DMS 273 treated with DMSO at 0.1 percent for 48 hours (cell line): Measurements from ENCODE around the gene ERICH3.
A peak's percentile ranks its signal among the peaks of the same experiment; 100 is the strongest.
"Not testable (repeated sequence)": the region's sequence is repeated elsewhere in the genome, so short reads cannot be mapped to it uniquely, and the experiment has no call there.

Experiments used
- DNase-seq: peaks from one replicate; lab custom pipeline; 2025; lab: John Stamatoyannopoulos, UW

The ERICH3 gene

GRCh38 chr1:74681001-74681400 is 7.4 kb upstream of the ERICH3 start:
- DNase-seq, result no peak

DNA sequence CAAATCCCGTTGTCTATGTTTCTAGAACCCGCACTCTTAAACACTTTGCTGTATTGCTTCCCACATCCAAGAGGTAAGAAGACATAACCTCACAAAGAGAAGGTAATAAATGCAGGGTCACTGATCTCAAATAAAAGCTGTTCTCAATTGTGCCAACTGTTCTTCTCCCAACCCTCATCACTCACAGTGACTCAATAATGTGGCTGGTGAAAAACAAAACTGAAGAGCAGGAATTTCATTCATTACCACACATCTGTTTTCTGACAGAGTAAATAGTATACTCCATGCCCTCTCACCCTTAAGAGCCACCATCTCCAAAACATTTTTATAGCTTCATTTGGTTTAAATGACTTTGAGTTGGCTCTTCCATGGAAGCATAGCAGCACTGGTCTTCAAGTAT is 6.2 kb upstream of the ERICH3 start:
- DNase-seq, result no peak

DNA sequence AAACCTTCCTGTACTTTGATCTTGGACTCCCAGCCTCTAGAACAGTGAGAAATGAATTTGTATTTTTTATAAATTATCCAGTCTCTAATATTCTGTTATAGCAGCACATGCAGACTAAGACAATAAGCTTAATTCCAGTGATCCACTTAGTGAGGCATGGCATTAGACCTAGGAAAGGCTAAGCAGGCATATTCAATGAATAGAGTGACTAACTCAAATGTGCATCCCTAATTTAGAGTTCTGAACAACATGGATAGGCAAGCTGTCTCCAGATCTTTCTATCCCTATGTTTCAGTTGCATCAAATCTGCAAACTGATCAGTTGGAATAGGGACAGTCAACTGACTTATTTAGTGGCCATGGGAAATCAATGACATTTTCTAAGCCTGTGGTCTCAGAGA is 4.3 kb upstream of the ERICH3 start:
- DNase-seq, result no peak

DNA sequence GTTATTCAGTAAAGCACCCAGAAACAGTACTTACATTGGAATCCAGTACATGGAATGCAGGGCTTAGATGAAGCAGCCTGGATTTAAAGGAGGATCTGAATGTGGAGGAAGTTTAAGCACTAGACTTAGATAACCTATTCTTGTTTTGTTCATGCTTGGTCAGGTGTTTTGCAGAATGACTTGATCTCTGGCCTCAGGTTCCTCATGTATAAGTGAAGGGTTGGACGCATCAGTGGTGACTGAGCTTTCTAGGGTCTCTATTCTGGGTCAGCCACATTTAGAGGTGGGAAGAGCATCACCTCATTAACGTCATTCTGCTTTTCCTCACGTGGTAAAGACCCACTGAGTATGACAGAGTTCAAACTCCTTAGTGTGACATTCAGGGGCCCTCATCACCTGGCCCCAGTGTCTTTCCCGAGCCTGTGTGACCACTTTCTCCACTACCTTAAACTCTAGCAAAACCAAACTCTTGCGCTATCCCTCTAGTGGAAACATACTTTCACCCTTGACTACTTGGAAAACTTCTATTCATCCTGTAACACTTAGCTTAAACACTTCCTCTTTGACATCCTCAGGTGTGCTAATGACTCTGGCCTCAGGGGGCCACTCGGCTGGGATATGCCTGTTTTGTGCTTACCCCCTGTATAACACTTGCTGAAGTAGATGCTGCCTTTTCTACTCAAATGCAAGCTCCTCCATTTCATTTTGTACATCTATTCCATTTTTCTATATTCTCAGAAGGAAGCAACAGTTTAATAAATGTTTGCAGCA is 871 bp upstream of the ERICH3 start:
- no peak for DNase-seq

GRCh38 chr1:74670866-74671265 is 2.7 kb downstream of the ERICH3 start:
- DNase-seq, result not testable (repeated sequence)

GRCh38 chr1:74654708-74655107 is 18.9 kb downstream of the ERICH3 start:
- DNase-seq, result no peak

DNA sequence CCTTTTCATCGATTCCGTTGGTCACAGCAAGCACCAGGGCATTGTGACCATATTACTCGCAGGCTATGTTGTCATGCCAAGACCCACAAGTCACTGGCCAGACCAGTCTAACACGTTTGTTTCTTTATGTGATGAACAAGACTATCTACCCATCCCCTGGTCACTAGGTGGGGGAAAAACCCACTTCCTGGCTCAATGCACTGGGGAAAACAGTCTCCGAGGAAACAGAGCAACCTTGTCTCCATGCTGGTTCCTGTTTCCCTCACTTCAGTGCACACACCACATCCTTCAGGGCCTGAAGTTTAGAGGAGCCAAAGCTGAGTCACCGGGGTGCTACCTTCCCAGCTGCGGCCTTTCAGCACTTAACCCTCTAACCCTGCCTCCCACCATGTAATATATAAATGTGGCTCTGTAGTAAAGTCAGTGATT is 20.9 kb downstream of the ERICH3 start:
- DNase-seq, result no peak

GRCh38 chr1:74650561-74650960 is 23.0 kb downstream of the ERICH3 start:
- DNase-seq, result no peak

GRCh38 chr1:74641876-74642275 is 31.7 kb downstream of the ERICH3 start:
- no peak for DNase-seq

DNA sequence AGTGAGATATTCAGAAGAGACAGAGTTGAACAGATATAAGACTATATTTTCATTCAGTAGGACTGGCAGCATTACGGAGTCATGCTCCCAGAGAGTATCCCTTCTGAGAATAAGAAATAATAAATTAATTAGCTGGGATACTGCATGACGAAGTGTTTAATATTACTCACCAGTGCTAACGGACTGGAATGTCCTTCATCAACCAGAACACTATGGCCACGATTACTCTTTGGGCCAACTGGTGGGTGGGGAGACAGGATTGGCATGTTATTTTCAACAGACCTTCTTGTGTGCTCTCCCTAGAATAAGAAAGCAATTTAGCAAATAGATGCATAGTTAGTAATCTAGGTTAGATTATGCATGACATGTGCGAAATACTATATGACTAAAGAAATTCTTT is 32.4 kb downstream of the ERICH3 start:
- DNase-seq, result no peak

GRCh38 chr1:74637296-74637695 is 36.3 kb downstream of the ERICH3 start:
- peak; percentile 77 for DNase-seq

GRCh38 chr1:74629283-74629682 is 44.3 kb downstream of the ERICH3 start:
- no peak for DNase-seq

GRCh38 chr1:74623716-74624115 is 49.9 kb downstream of the ERICH3 start:
- no peak for DNase-seq

- no peak for DNase-seq
These were observed 53.4 kb downstream of the ERICH3 start for GRCh38 chr1:74620242-74620641.

DNA sequence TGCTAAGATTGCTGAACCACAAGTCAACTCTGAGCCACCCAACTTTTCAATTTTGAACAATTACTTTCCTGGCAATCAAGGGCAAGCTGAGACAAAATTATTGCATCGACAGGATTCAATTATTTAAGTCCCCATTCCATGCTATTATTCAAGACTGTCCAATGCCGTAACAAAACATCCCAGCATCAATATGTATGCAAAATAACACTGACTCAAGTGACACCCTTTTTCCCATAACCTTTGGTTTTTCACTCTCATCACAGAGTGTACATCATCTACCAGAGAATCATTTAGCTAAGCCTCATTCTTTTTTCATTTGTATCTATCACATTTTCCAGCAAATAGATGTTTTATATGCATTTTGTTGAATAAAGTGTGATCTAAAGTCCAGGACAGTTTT is 54.6 kb downstream of the ERICH3 start:
- no peak for DNase-seq

DNA sequence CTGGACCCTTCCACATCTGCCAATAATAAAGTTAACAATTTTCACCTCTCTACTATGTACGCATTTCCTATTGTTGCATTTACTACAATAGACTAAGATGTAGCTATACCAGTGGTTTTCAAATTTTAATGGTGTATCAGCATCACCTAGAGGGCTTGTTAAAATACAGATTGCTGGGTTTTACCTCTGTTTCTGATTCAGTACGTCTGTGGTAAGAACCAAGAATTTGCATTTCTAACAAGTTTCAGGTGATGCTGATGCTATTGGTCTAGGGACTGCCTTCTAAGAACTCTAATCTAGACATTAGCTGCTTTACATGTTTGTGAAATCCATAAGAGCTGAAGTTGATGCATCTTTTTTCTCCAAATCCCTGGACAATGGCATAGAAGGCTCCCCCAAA is 59.7 kb downstream of the ERICH3 start:
- DNase-seq, result no peak

- DNase-seq, result no peak
These were observed 61.7 kb downstream of the ERICH3 start for GRCh38 chr1:74611887-74612286.

GRCh38 chr1:74610961-74611360 is 62.6 kb downstream of the ERICH3 start:
- DNase-seq, result no peak

DNA sequence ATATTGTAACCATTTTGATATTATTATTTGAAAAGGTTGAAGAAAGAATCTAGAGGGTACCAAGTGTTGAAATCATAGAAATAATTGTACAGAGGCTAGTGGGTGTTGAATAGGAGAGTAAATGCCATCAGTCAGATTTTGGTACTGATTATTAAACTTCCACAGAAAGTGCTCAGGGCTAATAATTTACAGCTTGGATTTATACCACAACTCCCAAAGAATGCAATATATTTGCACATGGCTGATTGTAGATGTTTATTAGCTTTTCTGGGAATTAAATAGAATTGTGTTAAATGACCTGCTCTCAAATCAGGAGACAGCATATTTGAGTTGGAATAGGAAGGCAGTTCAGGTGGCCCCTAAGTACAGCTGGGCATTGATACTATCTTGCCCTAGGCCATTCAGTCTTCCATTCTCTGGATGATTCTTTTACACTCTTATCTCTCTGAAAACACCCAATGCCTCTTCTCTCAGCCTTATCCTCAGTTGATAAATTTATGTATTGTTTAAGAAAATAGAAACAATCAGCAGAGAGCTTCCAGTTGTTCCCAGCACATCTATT is 63.7 kb downstream of the ERICH3 start:
- no peak for DNase-seq

DNA sequence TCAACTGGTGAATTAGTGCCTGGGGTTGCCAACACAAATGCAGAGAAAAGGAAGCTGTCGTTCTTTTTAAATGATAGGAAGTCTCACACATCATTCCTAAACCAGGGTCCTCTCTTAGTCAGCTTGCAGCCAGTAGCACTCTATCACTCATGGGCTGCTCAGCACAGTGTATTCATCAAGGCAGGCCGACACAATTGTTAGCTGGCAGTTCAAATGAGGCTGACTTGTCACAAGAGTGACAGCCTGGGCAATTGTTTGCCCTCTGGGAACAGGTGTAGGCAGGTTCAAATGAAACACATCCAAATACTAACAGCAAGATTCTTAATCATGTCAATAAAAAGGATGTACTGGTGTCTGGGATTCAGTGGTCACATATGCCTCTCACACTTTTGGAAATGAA is 76.9 kb downstream of the ERICH3 start:
- DNase-seq, result no peak

DNA sequence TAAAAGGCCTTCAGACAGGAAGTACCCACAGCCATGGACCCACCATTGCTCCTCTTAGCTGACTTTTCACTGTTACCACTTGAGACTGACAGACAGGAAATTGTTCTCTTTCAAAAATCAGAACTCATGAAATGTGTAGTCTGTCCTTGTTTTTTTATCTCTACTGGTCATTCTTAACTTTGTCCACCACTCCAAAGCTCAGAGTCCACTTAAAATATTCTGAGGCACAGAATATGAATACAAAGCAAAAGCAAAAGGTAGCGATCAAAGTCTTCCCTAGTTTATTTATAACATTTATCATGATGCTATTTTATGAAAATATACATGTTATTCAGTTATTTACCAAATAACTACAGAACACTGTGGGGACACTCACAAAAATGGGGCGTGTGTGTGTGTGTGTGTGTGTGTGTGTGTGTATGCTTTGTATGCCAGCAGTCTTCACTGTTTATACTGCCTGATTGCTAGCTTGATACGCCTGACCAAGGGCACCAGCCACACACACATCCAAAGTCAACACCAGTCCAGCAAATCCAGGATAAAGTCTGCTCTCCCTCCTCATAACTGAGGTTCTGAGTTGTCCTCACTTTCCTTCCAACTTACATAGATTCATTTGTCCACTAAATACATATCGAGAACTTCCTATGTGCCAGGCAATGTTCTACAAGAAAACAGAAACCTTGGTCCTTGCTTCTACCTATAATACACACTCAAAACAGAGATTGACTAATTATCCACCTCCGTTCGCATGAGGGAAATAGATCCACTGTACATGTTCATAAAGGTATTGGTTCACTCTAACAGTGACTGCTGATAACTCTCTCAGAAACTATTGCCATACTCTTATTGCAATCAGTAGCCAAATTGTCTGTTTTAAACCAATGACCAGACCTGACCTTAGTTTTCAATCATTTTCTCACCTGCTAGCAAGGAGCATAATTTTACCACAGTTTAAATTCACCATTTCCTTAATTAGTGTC is 79.4 kb downstream of the ERICH3 start:
- DNase-seq, result no peak

DNA sequence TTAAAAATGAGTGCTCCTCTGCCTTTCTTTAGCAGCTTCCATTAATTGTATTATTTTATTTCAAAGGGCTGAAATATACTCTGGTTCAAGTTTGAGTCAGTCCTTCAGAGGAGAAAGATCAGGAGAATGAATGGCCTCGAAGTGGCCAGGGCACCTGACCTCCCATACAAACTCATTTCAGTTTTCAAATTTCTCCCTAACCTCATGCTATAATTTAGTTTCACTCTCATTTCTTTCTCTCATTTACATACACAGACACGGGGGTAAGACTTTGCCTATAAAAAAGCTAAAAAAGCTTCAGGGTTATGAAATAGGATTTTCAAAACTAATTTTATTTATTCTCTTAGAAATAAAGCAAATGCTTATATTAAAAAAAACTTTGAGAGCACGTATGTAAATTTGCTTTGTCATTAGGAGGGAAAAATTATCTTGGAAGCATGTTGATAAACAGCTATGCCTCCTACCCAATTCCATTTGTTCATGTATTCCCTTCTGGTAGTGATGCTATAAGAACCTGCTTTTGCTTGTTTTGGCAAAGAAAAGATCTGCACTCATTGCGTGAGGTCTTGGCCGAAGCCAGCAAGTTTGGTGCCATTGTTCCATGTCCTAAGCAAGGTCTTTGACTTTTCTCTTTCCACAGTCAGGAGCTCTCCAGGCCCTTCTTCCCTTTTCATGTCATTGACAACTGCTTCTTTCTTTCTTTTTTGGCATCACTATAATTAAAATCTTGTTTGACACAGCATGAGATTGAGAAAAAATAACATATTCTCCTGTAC is 80.8 kb downstream of the ERICH3 start:
- DNase-seq, result no peak
